SK-N-MC (cell line): Measurements from ENCODE around the gene PLPP4.

Experiments
- DNase-seq: peaks from one replicate; pipeline ENCODE4 v3.0.0-alpha.2; 2011; ENCODE audit warnings: low read depth, low spot score
- H3K27ac ChIP-seq: fragments of 200-600 bp; sonication (generic); 2 replicates; pipeline ENCODE4 v1.5.1; 2016; ENCODE audit warnings: mixed run types
- H3K36me3 ChIP-seq: fragments of 200-600 bp; sonication (generic); 2 replicates; pipeline ENCODE4 v1.6.1; 2017; ENCODE audit warnings: antibody characterized with exemption, low read length, mixed read lengths; ENCODE audit not compliant: insufficient read depth
- H3K4me3 ChIP-seq: fragments of 200-600 bp; sonication (generic); 2 replicates; pipeline ENCODE4 v1.5.1; 2016
- H3K9ac ChIP-seq: fragments of 200-600 bp; sonication (generic); 2 replicates; pipeline ENCODE4 v1.8.0; 2017; ENCODE audit warnings: mixed run types, mixed read lengths; ENCODE audit not compliant: insufficient read length
- H3K9me3 ChIP-seq: fragments of 200-600 bp; sonication (generic); 2 replicates; pipeline ENCODE4 v1.6.1; 2017; ENCODE audit warnings: low read depth, mild to moderate bottlenecking, antibody characterized with exemption, low read length, moderate library complexity, mixed read lengths
- EZH2 ChIP-seq: fragments of 200-600 bp; sonication (generic); IDR thresholded peaks from one replicate; pipeline ENCODE4 v1.6.1; 2017; ENCODE audit warnings: antibody characterized with exemption
- FOXP2 ChIP-seq: optimal IDR thresholded peaks from 2 replicates; pipeline ENCODE3; 2011; ENCODE audit warnings: mild to moderate bottlenecking, moderate library complexity; ENCODE audit not compliant: insufficient read depth; ENCODE audit errors: extremely low read length, control extremely low read depth
- POLR2AphosphoS5 ChIP-seq: IDR thresholded peaks from 2 replicates; pipeline ENCODE4 v1.6.1; 2012; ENCODE audit warnings: mild to moderate bottlenecking, low read depth, low read length, borderline replicate concordance

The PLPP4 gene

GRCh38 chr10:120424198-120424464 is 32.9 kb upstream of the PLPP4 start:
- no peaks in the 10 kb centered on the region for H3K9me3 ChIP-seq
- H3K9ac ChIP-seq: no peak overlapping the region
- H3K4me3 ChIP-seq: no peak overlapping the region
- DNase-seq: no peak
- no peaks in the 10 kb centered on the region for H3K36me3 ChIP-seq
- H3K27ac ChIP-seq: no peak overlapping the region
- TF ChIP-seq POLR2AphosphoS5 (no peak), EZH2 (no peak), FOXP2 (no peak)

GRCh38 chr10:120426306-120426705 is 30.7 kb upstream of the PLPP4 start:
- no peaks in the 10 kb centered on the region for H3K9me3 ChIP-seq
- H3K27ac ChIP-seq: no peak overlapping the region
- H3K4me3 ChIP-seq: no peak overlapping the region
- no peaks in the 10 kb centered on the region for H3K36me3 ChIP-seq
- TF ChIP-seq POLR2AphosphoS5 (no peak), EZH2 (no peak), FOXP2 (no peak)
- H3K9ac ChIP-seq: no peak overlapping the region
- DNase-seq: no peak

- no peak overlapping the region for H3K4me3 ChIP-seq
- TF ChIP-seq POLR2AphosphoS5 (no peak), EZH2 (no peak), FOXP2 (no peak)
- H3K36me3 ChIP-seq: no peaks in the 10 kb centered on the region
- H3K27ac ChIP-seq: no peak overlapping the region
- no peaks in the 10 kb centered on the region for H3K9me3 ChIP-seq
- no peak overlapping the region for H3K9ac ChIP-seq
- DNase-seq: no peak
Measured at GRCh38 chr10:120428754-120429153, 28.3 kb upstream of the PLPP4 start.

- Histone ChIP-seq H3K4me3 (no peak overlapping the region), H3K27ac (no peak overlapping the region), H3K9me3 (no peaks in the 10 kb centered on the region), H3K9ac (no peak overlapping the region), H3K36me3 (no peaks in the 10 kb centered on the region)
- TF ChIP-seq POLR2AphosphoS5 (no peak), EZH2 (no peak), FOXP2 (no peak)
- DNase-seq: no peak
Measured at GRCh38 chr10:120429395-120429794, 27.6 kb upstream of the PLPP4 start.

- Histone ChIP-seq H3K9ac (no peak overlapping the region), H3K4me3 (no peak overlapping the region), H3K27ac (no peak overlapping the region), H3K36me3 (no peaks in the 10 kb centered on the region), H3K9me3 (no peaks in the 10 kb centered on the region)
- TF ChIP-seq EZH2: no peak
- no peak for TF ChIP-seq FOXP2
- TF ChIP-seq POLR2AphosphoS5: no peak
- no peak for DNase-seq
Measured at GRCh38 chr10:120431251-120431651, 25.8 kb upstream of the PLPP4 start.

GRCh38 chr10:120432209-120432608 is 24.8 kb upstream of the PLPP4 start:
- H3K9me3 ChIP-seq: no peaks in the 10 kb centered on the region
- DNase-seq: no peak
- H3K4me3 ChIP-seq: no peak overlapping the region
- no peaks in the 10 kb centered on the region for H3K36me3 ChIP-seq
- no peak for TF ChIP-seq EZH2
- TF ChIP-seq POLR2AphosphoS5: no peak
- no peak for TF ChIP-seq FOXP2
- H3K9ac ChIP-seq: no peak overlapping the region
- no peak overlapping the region for H3K27ac ChIP-seq

- H3K9ac ChIP-seq: no peak overlapping the region
Measured at GRCh38 chr10:120433141-120433540, 23.9 kb upstream of the PLPP4 start.

GRCh38 chr10:120436439-120437112 is 20.5 kb upstream of the PLPP4 start:
- DNase-seq: no peak
- Histone ChIP-seq H3K27ac (no peak overlapping the region), H3K36me3 (no peaks in the 10 kb centered on the region), H3K4me3 (no peak overlapping the region), H3K9me3 (no peaks in the 10 kb centered on the region), H3K9ac (no peak overlapping the region)
- TF ChIP-seq EZH2: no peak
- TF ChIP-seq POLR2AphosphoS5: no peak
- TF ChIP-seq FOXP2: no peak

More at GRCh38 chr10:120433141-120433540, 23.9 kb upstream of the PLPP4 start:
- no peak for DNase-seq
- Histone ChIP-seq H3K27ac (no peak overlapping the region), H3K4me3 (no peak overlapping the region), H3K36me3 (no peaks in the 10 kb centered on the region), H3K9me3 (no peaks in the 10 kb centered on the region)
- TF ChIP-seq EZH2 (no peak), POLR2AphosphoS5 (no peak), FOXP2 (no peak)

GRCh38 chr10:120437541-120437940 is 19.5 kb upstream of the PLPP4 start:
- Histone ChIP-seq H3K36me3 (no peaks in the 10 kb centered on the region), H3K9me3 (no peaks in the 10 kb centered on the region), H3K9ac (no peak overlapping the region), H3K4me3 (no peak overlapping the region), H3K27ac (no peak overlapping the region)
- TF ChIP-seq FOXP2 (no peak), EZH2 (no peak), POLR2AphosphoS5 (no peak)
- DNase-seq: no peak
